IMR-90 (cell line): ENCODE results near the gene MS4A12. TPM values are rescaled to one million over a fixed set of nuclear protein-coding genes. Genes with fewer than 3 reads are reported as not detected.

Source experiments
- ATAC-seq: fragments of 200-7000 bp; cut with Tn5 transposase; 2 replicates; pipeline ENCODE4 v1.9.1; 2020; ENCODE audit warnings: low read depth, mild to moderate bottlenecking, moderate library complexity
- BruUV-seq: library from RNA; stranded (reverse); fragments of 400-500 nt; replicated peaks from 2 replicates; lab custom pipeline; 2021; lab: Mats Ljungman, UMichigan
- CTCF ChIA-PET: fragments of 300-600 bp; formaldehyde crosslinking; extraction: SDS; loops from one replicate; lab custom pipeline; 2021; ENCODE audit warnings: antibody characterized with exemption; lab: Yijun Ruan, JAX
- POLR2A ChIA-PET: fragments of 300-600 bp; sonication (Branson Sonifier 250); formaldehyde crosslinking; loops from one replicate; lab custom pipeline; 2022; ENCODE audit warnings: antibody characterized with exemption; ENCODE audit not compliant: unreplicated experiment; lab: Charles Lee
- DNase-seq: peaks from one replicate; pipeline ENCODE4 v3.0.0; 2013
- H2AFZ ChIP-seq: replicated peaks from 2 replicates; pipeline ENCODE3; 2013; ENCODE audit warnings: low read length, mild to moderate bottlenecking; ENCODE audit not compliant: poor library complexity
- H2AK5ac ChIP-seq: 2 replicates; pipeline ENCODE4 v1.6.1; 2013; ENCODE audit warnings: low read depth, low read length, inconsistent platforms
- H2AK9ac ChIP-seq: replicated peaks from 2 replicates; pipeline ENCODE3; 2013; ENCODE audit warnings: mild to moderate bottlenecking, low read depth, low read length, moderate library complexity; ENCODE audit not compliant: poor library complexity
- H2BK120ac ChIP-seq: 2 replicates; pipeline ENCODE4 v1.6.1; 2013; ENCODE audit warnings: low read depth, low read length, inconsistent platforms
- H2BK15ac ChIP-seq: 3 replicates; pipeline ENCODE4 v1.6.1; 2013; ENCODE audit warnings: low read depth, low read length, inconsistent platforms
- H2BK20ac ChIP-seq: 2 replicates; pipeline ENCODE4 v1.6.1; 2013; ENCODE audit warnings: low read depth, mild to moderate bottlenecking, inconsistent platforms, low read length, moderate library complexity
- H2BK5ac ChIP-seq: 2 replicates; pipeline ENCODE4 v1.6.1; 2013; ENCODE audit warnings: mild to moderate bottlenecking, low read depth, low read length, inconsistent platforms; ENCODE audit not compliant: poor library complexity, severe bottlenecking
- H3K14ac ChIP-seq: replicated peaks from 2 replicates; pipeline ENCODE4 v1.6.1; 2013; ENCODE audit warnings: low read depth, low read length, inconsistent platforms
- H3K18ac ChIP-seq: 2 replicates; pipeline ENCODE4 v1.6.1; 2013; ENCODE audit warnings: low read depth, low read length, control low read depth
- H3K23ac ChIP-seq: 2 replicates; pipeline ENCODE4 v1.6.1; 2013; ENCODE audit warnings: low read depth, low read length, inconsistent platforms
- H3K27ac ChIP-seq: 2 replicates; pipeline ENCODE4 v1.5.1; 2013; ENCODE audit warnings: mild to moderate bottlenecking, control low read depth, low read length; ENCODE audit not compliant: insufficient read depth
- H3K27me3 ChIP-seq: 2 replicates; pipeline ENCODE4 v1.6.1; 2013; ENCODE audit warnings: low read length; ENCODE audit not compliant: control insufficient read depth, insufficient read depth
- H3K36me3 ChIP-seq: 2 replicates; pipeline ENCODE4 v1.6.1; 2013; ENCODE audit warnings: low read length, mixed read lengths; ENCODE audit not compliant: control insufficient read depth, insufficient read depth
- H3K4ac ChIP-seq: 2 replicates; pipeline ENCODE4 v1.6.1; 2013; ENCODE audit warnings: low read depth, low read length, inconsistent platforms
- H3K4me1 ChIP-seq: 2 replicates; pipeline ENCODE4 v1.6.1; 2013; ENCODE audit warnings: low read length, mixed read lengths; ENCODE audit not compliant: control insufficient read depth, insufficient read depth
- H3K4me2 ChIP-seq: 2 replicates; pipeline ENCODE4 v1.6.1; 2013; ENCODE audit warnings: low read depth, mild to moderate bottlenecking, control low read depth, low read length, moderate library complexity
- H3K4me3 ChIP-seq: 2 replicates; pipeline ENCODE4 v1.5.1; 2013; ENCODE audit warnings: low read depth, mild to moderate bottlenecking, control low read depth, low read length, moderate library complexity; ENCODE audit not compliant: insufficient read depth
- H3K56ac ChIP-seq: 2 replicates; pipeline ENCODE4 v1.6.1; 2013; ENCODE audit warnings: low read length, inconsistent platforms; ENCODE audit not compliant: insufficient read depth; ENCODE audit errors: extremely low read depth
- H3K79me1 ChIP-seq, 2 experiments: 2 replicates each; pipeline ENCODE4 v1.6.1; 2013; ENCODE audit warnings: low read length in 2 of 2, inconsistent platforms in 1 of 2, low read depth in 1 of 2
- H3K9ac ChIP-seq: 2 replicates; pipeline ENCODE4 v1.6.1; 2013; ENCODE audit warnings: low read depth, low read length, control low read depth
- H3K9me1 ChIP-seq: 2 replicates; pipeline ENCODE4 v1.6.1; 2013; ENCODE audit warnings: low read length, inconsistent platforms; ENCODE audit not compliant: insufficient read depth
- H3K9me3 ChIP-seq: 2 replicates; pipeline ENCODE4 v1.6.1; 2013; ENCODE audit warnings: low read length; ENCODE audit not compliant: control insufficient read depth, insufficient read depth
- H4K20me1 ChIP-seq: 2 replicates; pipeline ENCODE4 v1.6.1; 2013; ENCODE audit warnings: low read length, inconsistent platforms; ENCODE audit not compliant: insufficient read depth
- H4K5ac ChIP-seq: 2 replicates; pipeline ENCODE4 v1.6.1; 2013; ENCODE audit warnings: mild to moderate bottlenecking, low read depth, low read length, control low read depth
- H4K8ac ChIP-seq, 2 experiments: 2 replicates each; pipeline ENCODE4 v1.6.1; 2013; ENCODE audit warnings: low read depth in 2 of 2, low read length in 2 of 2, control low read depth in 1 of 2, inconsistent platforms in 1 of 2
- H4K91ac ChIP-seq: 2 replicates; pipeline ENCODE4 v1.6.1; 2013; ENCODE audit warnings: low read depth, low read length, inconsistent platforms; ENCODE audit not compliant: insufficient read depth
- BHLHE40 ChIP-seq: fragments of 150-350 bp; IDR thresholded peaks from 2 replicates; pipeline ENCODE4 v1.6.1; 2016; ENCODE audit warnings: mild to moderate bottlenecking, low read depth, low read length
- CEBPB ChIP-seq: IDR thresholded peaks from 2 replicates; pipeline ENCODE4 v1.6.1; 2012; ENCODE audit warnings: low read depth, low read length, improper control_type of control experiment
- CHD1 ChIP-seq: IDR thresholded peaks from 2 replicates; pipeline ENCODE4 v1.6.1; 2012; ENCODE audit warnings: low read depth, low read length, improper control_type of control experiment
- ELK1 ChIP-seq: fragments of 150-350 bp; IDR thresholded peaks from 2 replicates; pipeline ENCODE4 v1.6.1; 2016; ENCODE audit warnings: low read depth, mild to moderate bottlenecking, low read length, moderate library complexity, borderline replicate concordance
- FOS ChIP-seq: fragments of 150-350 bp; IDR thresholded peaks from 2 replicates; pipeline ENCODE4 v1.6.1; 2016; ENCODE audit warnings: low read depth, low read length
- MAFK ChIP-seq: IDR thresholded peaks from 2 replicates; pipeline ENCODE4 v1.6.1; 2012; ENCODE audit warnings: low read depth, low read length, improper control_type of control experiment
- MAZ ChIP-seq: IDR thresholded peaks from 2 replicates; pipeline ENCODE4 v1.6.1; 2012; ENCODE audit warnings: low read depth, mild to moderate bottlenecking, low read length, improper control_type of control experiment, moderate library complexity, borderline replicate concordance
- MXI1 ChIP-seq: IDR thresholded peaks from 2 replicates; pipeline ENCODE4 v1.6.1; 2012; ENCODE audit warnings: low read depth, mild to moderate bottlenecking, low read length, moderate library complexity, borderline replicate concordance
- NFE2L2 ChIP-seq: fragments of 150-350 bp; IDR thresholded peaks from 2 replicates; pipeline ENCODE4 v1.6.1; 2016; ENCODE audit warnings: low read depth, mild to moderate bottlenecking, low read length
- POLR2A ChIP-seq: IDR thresholded peaks from 2 replicates; pipeline ENCODE4 v1.6.1; 2012; ENCODE audit warnings: mild to moderate bottlenecking, low read depth, low read length
- RAD21 ChIP-seq: IDR thresholded peaks from 2 replicates; pipeline ENCODE4 v1.6.1; 2012; ENCODE audit warnings: low read length, improper control_type of control experiment
- RFX5 ChIP-seq: IDR thresholded peaks from 2 replicates; pipeline ENCODE4 v1.8.0; 2012; ENCODE audit warnings: low read depth, mild to moderate bottlenecking, low read length, moderate library complexity
- SMC3 ChIP-seq: fragments of 150-350 bp; IDR thresholded peaks from 2 replicates; pipeline ENCODE4 v1.6.1; 2016; ENCODE audit warnings: low read depth, mild to moderate bottlenecking, antibody characterized with exemption, low read length, moderate library complexity
- USF2 ChIP-seq: fragments of 150-350 bp; IDR thresholded peaks from 2 replicates; pipeline ENCODE4 v1.6.1; 2017; ENCODE audit warnings: mild to moderate bottlenecking, antibody characterized with exemption, low read length, low read depth
- WGBS, 2 experiments: methylation state at CpG; one replicate each; pipeline versions ENCODE4 v1.1.5 to v1.1.7; 2013; ENCODE audit warnings: missing lambda C conversion rate in 2 of 2; ENCODE audit not compliant: insufficient read length in 1 of 2; ENCODE audit errors: extremely low coverage in 2 of 2; 5-methylcytosine and 5-hydroxymethylcytosine counted together
- dilution Hi-C: fragments of 300-500 bp; cut with HindIII; formaldehyde crosslinking; loops from one replicate; pipeline ENCODE4 v1.14.3; 2018; ENCODE audit warnings: low sequenced_read_pairs; ENCODE audit not compliant: unreplicated experiment
- in situ Hi-C: fragments of 300-500 bp; cut with MboI; formaldehyde crosslinking; loops from 3 replicates; pipeline ENCODE4 v1.14.3; 2019; ENCODE audit warnings: low sequenced_read_pairs, inconsistent platforms, mixed read lengths
- intact Hi-C: fragments of 100-400 bp; cut with micrococcal nuclease; formaldehyde crosslinking; loops from 2 replicates; pipeline ENCODE4 v1.10.0; 2022
- polyA plus RNA-seq, 3 experiments: library from polyadenylated mRNA; depleted of rRNA; stranded (reverse); fragments of >200 nt; gene quantifications; 2 replicates each; pipeline ENCODE4 v1.2.3, GENCODE V29; 2012; ENCODE audit warnings: low replicate concordance in 1 of 3
- total RNA-seq: library from RNA; depleted of rRNA; stranded (reverse); fragments of >200 nt; gene quantifications from 2 replicates; pipeline ENCODE4 v1.2.3, GENCODE V29; 2012
- TF ChIP-seq, protein P1 (sequence below): conservative IDR thresholded peaks from 2 replicates; pipeline ENCODE4 v1.5.1; 2012; ENCODE audit warnings: mild to moderate bottlenecking, low read depth, low read length, improper control_type of control experiment

Gene MS4A12
- total and polyA plus RNA-seq, 2 of the 4 experiments (the other 2 are of a cell fraction): not detected

DNA sequence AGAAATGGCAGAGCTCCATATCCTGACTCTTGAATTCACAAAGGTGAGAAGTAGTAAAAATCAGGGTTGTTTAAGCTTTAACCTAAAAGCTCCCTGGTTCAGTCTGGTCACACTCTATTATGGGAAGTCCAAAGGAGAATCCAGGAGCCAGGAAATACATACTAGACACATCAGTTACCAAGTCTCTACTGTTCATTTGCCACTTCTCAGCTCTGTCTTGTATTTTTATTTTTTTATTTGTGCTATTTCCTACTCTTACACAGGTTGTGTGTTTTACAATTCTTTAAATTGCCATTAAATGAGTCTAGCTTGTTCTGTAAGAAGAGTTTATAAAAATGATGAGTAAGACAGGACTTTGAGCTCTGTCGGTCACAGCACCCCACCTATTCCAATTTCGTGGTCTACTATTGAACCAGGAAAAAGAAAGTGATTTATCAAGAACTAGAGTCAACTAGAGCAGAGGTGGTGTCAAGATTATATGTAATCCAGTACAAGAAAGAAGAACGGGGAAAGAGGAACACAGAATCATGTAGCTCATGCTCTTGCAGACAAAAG, 9.7 kb downstream of the MS4A12 start:
- no peaks in the 10 kb centered on the region for H3K36me3 ChIP-seq
- H3K9me3 ChIP-seq: peaks cover 6% of the 10 kb centered on the region
- no peak overlapping the region for H3K56ac ChIP-seq
- CTCF ChIA-PET: no interaction called here
- H3K14ac ChIP-seq: no peak overlapping the region
- H2AK9ac ChIP-seq: no peak overlapping the region
- no peak overlapping the region for H2BK5ac ChIP-seq
- no peaks in the 10 kb centered on the region for H3K79me1 ChIP-seq
- H3K9me1 ChIP-seq: no peaks in the 10 kb centered on the region
- POLR2A ChIA-PET: no interaction called here
- in situ Hi-C loops: no loop called here
- H2AK5ac ChIP-seq: no peak overlapping the region
- DNase-seq (no peak), ATAC-seq (no peak)
- H3K27me3 ChIP-seq: no peaks in the 10 kb centered on the region
- no peak overlapping the region for H3K18ac ChIP-seq
- H4K8ac ChIP-seq: no peak overlapping the region
- H2BK15ac ChIP-seq: no peak overlapping the region
- no peak overlapping the region for H3K4ac ChIP-seq
- H2BK20ac ChIP-seq: no peak overlapping the region
- H3K4me1 ChIP-seq: no peaks in the 10 kb centered on the region
- no peak overlapping the region for H2BK120ac ChIP-seq
- no peak overlapping the region for H3K23ac ChIP-seq
- no peaks in the 10 kb centered on the region for H4K20me1 ChIP-seq
- no TSS peak for BruUV-seq
- intact Hi-C loops: no loop called here
- no peak overlapping the region for H4K91ac ChIP-seq
- dilution Hi-C loops: no loop called here
- no peak overlapping the region for H4K5ac ChIP-seq
- H3K4me3 ChIP-seq: no peak overlapping the region
- H3K9ac ChIP-seq: no peak overlapping the region
- WGBS, 2 experiments: no CpG with 5 or more reads among the region's 3 CpGs
- H3K4me2 ChIP-seq: no peak overlapping the region
- TF ChIP-seq CHD1: no peak
- no peak for TF ChIP-seq NFE2L2
- TF ChIP-seq SMC3: no peak
- TF ChIP-seq FOS: no peak
- no peak for TF ChIP-seq ELK1
- TF ChIP-seq RAD21: no peak
- no peak for TF ChIP-seq MAFK
- no peak for TF ChIP-seq CEBPB
- TF ChIP-seq, protein P1, sequence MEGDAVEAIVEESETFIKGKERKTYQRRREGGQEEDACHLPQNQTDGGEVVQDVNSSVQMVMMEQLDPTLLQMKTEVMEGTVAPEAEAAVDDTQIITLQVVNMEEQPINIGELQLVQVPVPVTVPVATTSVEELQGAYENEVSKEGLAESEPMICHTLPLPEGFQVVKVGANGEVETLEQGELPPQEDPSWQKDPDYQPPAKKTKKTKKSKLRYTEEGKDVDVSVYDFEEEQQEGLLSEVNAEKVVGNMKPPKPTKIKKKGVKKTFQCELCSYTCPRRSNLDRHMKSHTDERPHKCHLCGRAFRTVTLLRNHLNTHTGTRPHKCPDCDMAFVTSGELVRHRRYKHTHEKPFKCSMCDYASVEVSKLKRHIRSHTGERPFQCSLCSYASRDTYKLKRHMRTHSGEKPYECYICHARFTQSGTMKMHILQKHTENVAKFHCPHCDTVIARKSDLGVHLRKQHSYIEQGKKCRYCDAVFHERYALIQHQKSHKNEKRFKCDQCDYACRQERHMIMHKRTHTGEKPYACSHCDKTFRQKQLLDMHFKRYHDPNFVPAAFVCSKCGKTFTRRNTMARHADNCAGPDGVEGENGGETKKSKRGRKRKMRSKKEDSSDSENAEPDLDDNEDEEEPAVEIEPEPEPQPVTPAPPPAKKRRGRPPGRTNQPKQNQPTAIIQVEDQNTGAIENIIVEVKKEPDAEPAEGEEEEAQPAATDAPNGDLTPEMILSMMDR: no peak
- TF ChIP-seq MXI1: no peak
- no peak for TF ChIP-seq RFX5
- TF ChIP-seq MAZ: no peak
- no peak for TF ChIP-seq USF2
- no peak for TF ChIP-seq BHLHE40
- no peak for TF ChIP-seq POLR2A
- H3K27ac ChIP-seq: no peak overlapping the region
- no peak overlapping the region for H2AFZ ChIP-seq
